Common myeloid progenitor, CD34-positive (primary cell): Measurements from ENCODE around the gene VWC2L.

ENCODE experiments used
- CTCF ChIA-PET: fragments of 350-600 bp; sonication (Branson Sonifier 250); formaldehyde crosslinking; loops from one replicate; lab custom pipeline; 2021; ENCODE audit warnings: antibody characterized with exemption; lab: Charles Lee
- POLR2A ChIA-PET: fragments of 350-600 bp; sonication (Branson Sonifier 250); formaldehyde crosslinking; loops from one replicate; lab custom pipeline; 2021; ENCODE audit warnings: antibody characterized with exemption; lab: Charles Lee
- DNase-seq, 3 donors: peaks; one replicate each; pipeline versions ENCODE4 v3.0.0 to v3.0.0-alpha.2; 2013
- H3K27ac ChIP-seq, 2 experiments: 1 replicate in 1 of 2; 2 replicates in 1 of 2; pipeline ENCODE4 v1.7.0; 2013; ENCODE audit warnings: inconsistent platforms in 2 of 2, low read length in 2 of 2, mild to moderate bottlenecking in 2 of 2, low read depth in 1 of 2, moderate library complexity in 1 of 2; ENCODE audit not compliant: severe bottlenecking in 2 of 2, insufficient read depth in 1 of 2, poor library complexity in 1 of 2
- H3K27me3 ChIP-seq, 5 experiments: replicated peaks in 2 of 5; 1 replicate in 3 of 5; 2 replicates in 2 of 5; pipeline versions ENCODE4 v1.6.1 to v1.7.0; 2013; ENCODE audit warnings: low read length in 4 of 5, mild to moderate bottlenecking in 2 of 5, moderate library complexity in 2 of 5, inconsistent platforms in 1 of 5; ENCODE audit not compliant: insufficient read depth in 5 of 5, control insufficient read depth in 4 of 5
- H3K36me3 ChIP-seq, 4 experiments: 1 replicate in 2 of 4; 2 replicates in 2 of 4; pipeline versions ENCODE4 v1.6.1 to v1.7.0; 2013; ENCODE audit warnings: low read length in 3 of 4, control low read depth in 1 of 4, mild to moderate bottlenecking in 1 of 4; ENCODE audit not compliant: control insufficient read depth in 4 of 4, insufficient read depth in 4 of 4
- H3K4me1 ChIP-seq, 4 experiments: 1 replicate in 3 of 4; 2 replicates in 1 of 4; pipeline versions ENCODE4 v1.6.1 to v1.7.1; 2013; ENCODE audit warnings: low read length in 3 of 4, mild to moderate bottlenecking in 3 of 4, control low read depth in 1 of 4, inconsistent platforms in 1 of 4, moderate library complexity in 1 of 4; ENCODE audit not compliant: control insufficient read depth in 4 of 4, insufficient read depth in 4 of 4; ENCODE audit errors: control extremely low read depth in 1 of 4
- H3K4me3 ChIP-seq, 7 experiments: 1 replicate in 4 of 7; 2 replicates in 3 of 7; pipeline versions ENCODE4 v1.5.1 to v1.7.0; 2013; ENCODE audit warnings: mild to moderate bottlenecking in 7 of 7, low read length in 6 of 7, moderate library complexity in 6 of 7, inconsistent platforms in 2 of 7, low read depth in 2 of 7, control low read depth in 1 of 7; ENCODE audit not compliant: insufficient read depth in 4 of 7, control insufficient read depth in 1 of 7; ENCODE audit errors: extremely low read depth in 1 of 7
- H3K9me3 ChIP-seq, 5 experiments: 1 replicate in 4 of 5; 2 replicates in 1 of 5; pipeline versions ENCODE4 v1.6.1 to v1.7.1; 2013; ENCODE audit warnings: low read length in 4 of 5, mild to moderate bottlenecking in 2 of 5, inconsistent platforms in 1 of 5, low read depth in 1 of 5, moderate library complexity in 1 of 5; ENCODE audit not compliant: control insufficient read depth in 4 of 5, insufficient read depth in 2 of 5; ENCODE audit errors: control extremely low read depth in 1 of 5
- WGBS: methylation state at CpG from one replicate; pipeline ENCODE4 v1.1.5; 2013; ENCODE audit not compliant: insufficient coverage; 5-methylcytosine and 5-hydroxymethylcytosine counted together

The VWC2L gene

DNA sequence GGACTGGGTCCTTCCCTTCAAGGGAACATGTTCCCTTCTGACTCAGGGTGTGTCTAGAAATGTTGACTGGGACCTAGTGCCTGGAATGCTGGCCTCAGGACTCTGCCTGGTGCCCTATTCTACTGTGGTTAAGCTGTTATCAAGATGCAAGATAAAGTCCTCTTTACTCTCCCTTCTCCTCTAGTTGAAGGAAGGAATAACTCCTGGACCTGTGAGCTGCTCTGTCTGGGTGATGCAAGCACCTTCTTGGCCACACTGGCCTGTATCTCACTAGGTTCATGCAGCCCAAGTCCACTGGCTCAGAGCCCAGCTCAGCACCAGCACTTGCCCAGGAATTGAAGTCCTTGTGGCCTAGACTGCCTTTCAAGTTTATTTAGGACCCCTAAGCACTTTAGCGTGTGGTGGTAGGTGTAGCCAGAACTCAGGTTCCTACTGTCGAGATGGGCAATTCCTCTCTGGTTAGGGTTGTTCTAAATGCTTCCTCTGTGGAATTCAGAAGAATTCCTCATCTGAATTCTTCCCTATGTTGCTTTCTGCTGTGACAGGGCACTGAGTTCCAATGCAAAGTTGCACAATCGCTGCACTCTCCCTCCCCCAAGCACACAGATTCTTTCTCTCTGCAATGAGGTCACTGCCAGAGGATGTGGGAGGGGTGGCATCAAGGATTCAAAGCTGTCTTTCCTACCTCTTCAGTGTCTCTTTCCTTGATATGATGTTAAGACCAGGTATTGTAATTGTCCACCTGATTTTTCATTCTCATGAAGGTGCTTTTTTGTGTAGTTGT, 54.7 kb downstream of the VWC2L start:
- H3K27ac ChIP-seq: no peak overlapping the region
- H3K36me3 ChIP-seq: no peaks in the 10 kb centered on the region
- WGBS: 89% methylated on average over 2 of the region's 3 CpGs
- peaks cover 0 to 5% (median 0%) of the 10 kb centered on the region in 5 experiments for H3K9me3 ChIP-seq
- DNase-seq: no peak
- H3K27me3 ChIP-seq: no peaks in the 10 kb centered on the region
- POLR2A ChIA-PET: no interaction called here
- no peaks in the 10 kb centered on the region for H3K4me1 ChIP-seq
- no peak overlapping the region for H3K4me3 ChIP-seq
- CTCF ChIA-PET: no interaction called here

DNA sequence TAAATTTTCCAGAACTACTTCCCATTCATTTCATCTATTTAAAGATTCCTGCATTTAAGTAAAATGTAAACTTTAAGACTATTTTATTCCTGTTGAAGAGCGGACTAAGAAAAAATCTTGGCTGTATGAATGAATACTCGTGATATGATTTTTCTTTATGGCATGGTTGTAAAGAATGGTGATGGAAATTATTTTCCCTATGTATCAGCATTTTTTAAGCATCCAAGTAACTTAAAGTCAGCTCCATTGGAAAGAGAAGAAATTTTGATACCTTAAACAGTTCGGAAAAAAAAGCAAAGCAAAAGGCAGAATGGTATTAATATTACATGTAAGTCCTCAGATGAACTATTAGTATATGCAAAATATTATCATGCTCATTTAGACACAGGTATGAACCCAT, 58.9 kb downstream of the VWC2L start:
- DNase-seq: no peak
- CTCF ChIA-PET: no interaction called here
- H3K27ac ChIP-seq: no peak overlapping the region
- peaks cover 0 to 5% (median 0%) of the 10 kb centered on the region in 5 experiments for H3K9me3 ChIP-seq
- no peak overlapping the region for H3K4me3 ChIP-seq
- POLR2A ChIA-PET: no interaction called here
- H3K36me3 ChIP-seq: no peaks in the 10 kb centered on the region
- H3K27me3 ChIP-seq: no peaks in the 10 kb centered on the region
- no peaks in the 10 kb centered on the region for H3K4me1 ChIP-seq
- no CpG with 5 or more reads among the region's 3 CpGs for WGBS

DNA sequence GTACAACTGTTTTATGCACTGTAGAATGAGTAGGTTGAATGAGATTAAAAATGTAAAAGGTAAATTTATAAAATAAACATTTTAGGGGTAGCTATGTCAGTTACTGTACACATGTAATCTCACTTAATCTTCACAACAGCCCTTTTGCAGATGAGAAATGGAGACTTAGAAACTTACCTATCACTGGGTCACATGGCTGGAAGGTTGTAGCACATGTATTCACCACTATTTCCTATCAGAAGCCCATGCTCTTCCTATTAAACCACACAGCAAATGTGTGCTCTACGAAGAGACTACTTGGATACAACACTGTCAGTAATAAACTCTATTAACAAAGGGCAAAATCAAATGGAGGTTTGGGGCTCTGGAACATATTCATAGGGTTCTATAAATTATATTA, 60.5 kb downstream of the VWC2L start:
- Histone ChIP-seq H3K36me3 (no peaks in the 10 kb centered on the region), H3K27me3 (no peaks in the 10 kb centered on the region), H3K4me3 (no peak overlapping the region), H3K9me3 (no peaks in the 10 kb centered on the region), H3K27ac (no peak overlapping the region), H3K4me1 (no peaks in the 10 kb centered on the region)
- CTCF ChIA-PET: no interaction called here
- POLR2A ChIA-PET: no interaction called here
- WGBS: 100% methylated on average over 1 of the region's 1 CpG
- no peak for DNase-seq

DNA sequence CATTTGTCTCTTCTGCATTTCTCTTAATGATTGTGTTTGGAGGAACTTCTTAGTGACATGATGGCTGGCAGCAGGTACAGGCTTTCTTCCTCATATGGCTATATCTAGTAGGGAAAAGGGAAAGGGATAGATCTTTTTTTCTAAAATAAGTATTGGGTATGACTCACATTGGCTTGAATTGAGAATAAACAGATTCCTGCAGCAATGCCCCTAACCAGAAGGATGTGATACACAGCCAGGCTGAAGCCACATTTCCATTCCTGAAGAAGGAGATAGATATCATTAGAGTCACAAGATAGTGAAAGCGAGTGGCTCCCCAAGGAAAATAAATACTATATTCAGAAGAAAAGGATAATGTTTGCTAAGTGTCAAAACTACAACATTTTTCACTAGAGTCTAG, 61.1 kb downstream of the VWC2L start:
- Histone ChIP-seq H3K27ac (no peak overlapping the region), H3K4me3 (no peak overlapping the region), H3K9me3 (no peaks in the 10 kb centered on the region), H3K36me3 (no peaks in the 10 kb centered on the region), H3K27me3 (no peaks in the 10 kb centered on the region), H3K4me1 (no peaks in the 10 kb centered on the region)
- CTCF ChIA-PET: no interaction called here
- WGBS: no CpG with 5 or more reads among the region's 1 CpG
- no peak for DNase-seq
- POLR2A ChIA-PET: no interaction called here

DNA sequence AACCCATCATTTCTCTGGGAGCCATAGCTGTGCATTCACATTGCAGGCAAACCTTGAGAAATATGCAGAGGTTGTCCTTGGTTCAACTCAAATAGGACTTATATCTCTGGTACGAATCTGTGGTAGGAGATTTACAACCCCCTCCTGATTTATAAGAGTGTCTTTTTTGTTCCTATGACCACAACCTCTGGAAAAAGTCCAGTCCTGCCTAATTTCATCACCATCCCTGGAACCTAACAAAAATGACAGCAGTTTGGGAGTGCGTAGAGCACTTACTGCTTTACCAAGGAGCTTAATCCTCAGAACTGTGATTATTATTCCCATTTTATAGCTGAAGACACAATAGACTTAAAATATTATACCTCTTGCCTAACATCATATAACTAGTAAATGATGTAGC, 66.5 kb downstream of the VWC2L start:
- H3K4me1 ChIP-seq: no peaks in the 10 kb centered on the region
- H3K27me3 ChIP-seq: no peaks in the 10 kb centered on the region
- no peak overlapping the region for H3K4me3 ChIP-seq
- H3K36me3 ChIP-seq: no peaks in the 10 kb centered on the region
- no peaks in the 10 kb centered on the region for H3K9me3 ChIP-seq
- ChIA-PET CTCF (no interaction called here), POLR2A (no interaction called here)
- 100% methylated on average over 1 of the region's 2 CpGs for WGBS
- DNase-seq: no peak
- no peak overlapping the region for H3K27ac ChIP-seq

DNA sequence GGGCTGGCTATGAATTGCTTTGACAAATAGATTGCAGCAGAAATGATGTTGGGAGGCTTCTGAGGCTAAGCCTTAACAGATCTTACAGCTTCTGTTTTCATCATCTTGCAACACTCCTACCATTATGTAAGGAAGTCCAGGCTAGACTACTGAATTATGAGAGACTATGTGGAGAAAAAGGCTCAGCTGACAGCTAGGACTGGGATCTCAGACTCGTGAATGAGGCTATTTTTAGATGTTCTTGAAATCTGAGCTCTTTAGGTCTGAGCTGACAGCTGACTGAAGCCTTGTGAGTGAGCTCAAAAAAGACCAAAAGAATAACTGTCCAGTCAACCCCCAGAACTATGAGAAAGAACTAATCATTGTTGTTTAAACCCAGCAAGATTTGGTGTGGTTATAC, 70.3 kb downstream of the VWC2L start:
- no peaks in the 10 kb centered on the region for H3K36me3 ChIP-seq
- WGBS: 29% methylated on average over 1 of the region's 1 CpG
- no peak for DNase-seq
- H3K4me3 ChIP-seq: no peak overlapping the region
- no peaks in the 10 kb centered on the region for H3K27me3 ChIP-seq
- H3K9me3 ChIP-seq: no peaks in the 10 kb centered on the region
- CTCF ChIA-PET: no interaction called here
- POLR2A ChIA-PET: no interaction called here
- no peaks in the 10 kb centered on the region for H3K4me1 ChIP-seq
- no peak overlapping the region for H3K27ac ChIP-seq

DNA sequence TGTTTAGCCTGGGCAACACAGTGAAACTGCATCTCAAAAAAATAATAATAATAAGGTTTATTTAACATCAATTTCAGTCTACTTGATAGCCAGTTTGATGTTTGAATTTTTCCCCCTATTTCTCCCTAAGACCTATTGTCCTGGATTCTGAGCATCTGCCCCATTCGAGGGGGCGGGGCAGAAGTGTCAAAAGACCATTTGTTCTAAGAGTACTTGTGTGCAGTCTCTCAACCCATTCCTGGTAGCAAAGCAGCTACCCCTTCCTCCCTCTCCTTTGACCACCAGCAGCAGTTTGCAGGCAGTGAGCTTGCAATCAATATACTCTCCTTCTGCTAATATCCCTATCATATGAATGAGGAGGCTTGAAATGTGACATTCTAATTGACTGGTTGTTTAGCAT, 71.9 kb downstream of the VWC2L start:
- Histone ChIP-seq H3K9me3 (no peaks in the 10 kb centered on the region), H3K27me3 (no peaks in the 10 kb centered on the region), H3K27ac (no peak overlapping the region), H3K4me3 (no peak overlapping the region), H3K36me3 (no peaks in the 10 kb centered on the region), H3K4me1 (no peaks in the 10 kb centered on the region)
- no peak for DNase-seq
- ChIA-PET CTCF (no interaction called here), POLR2A (no interaction called here)
- 65% methylated on average over 2 of the region's 2 CpGs for WGBS
